Stimulated activated CD8-positive, alpha-beta memory T cell treated with anti-CD3 and anti-CD28 coated beads, Interleukin-12 subunit alpha, Interleukin-12 subunit beta, amount 100 ng/mL, for 24 hours (primary cell): ENCODE results near the gene ITPR2.
"Not testable (repeated sequence)": the region's sequence is repeated elsewhere in the genome, so short reads cannot be mapped to it uniquely, and the experiment has no call there.

Experiments
- DNase-seq: peaks from one replicate; pipeline ENCODE4 v3.0.0-alpha.2; 2020; ENCODE audit errors: extremely low read depth

Gene ITPR2

DNA sequence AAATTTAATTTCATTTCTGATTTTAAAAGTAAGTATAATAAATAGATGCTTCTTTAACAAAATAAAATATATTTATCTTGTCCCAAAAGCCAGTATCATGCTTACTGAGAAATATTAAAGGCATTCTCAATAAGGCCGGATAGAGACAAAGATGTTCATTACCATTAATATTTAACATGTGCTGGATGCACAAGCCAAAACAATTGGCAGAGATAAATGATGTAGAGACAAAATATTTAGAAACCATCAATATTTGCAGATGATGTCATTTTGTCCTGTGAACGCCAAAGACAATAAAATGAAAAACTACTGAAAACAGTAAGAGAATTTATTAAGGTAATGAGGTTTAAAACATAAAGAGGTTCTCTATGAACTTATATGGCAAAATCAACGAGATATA, 313.5 kb downstream of the ITPR2 start:
- DNase-seq = no peak

DNA sequence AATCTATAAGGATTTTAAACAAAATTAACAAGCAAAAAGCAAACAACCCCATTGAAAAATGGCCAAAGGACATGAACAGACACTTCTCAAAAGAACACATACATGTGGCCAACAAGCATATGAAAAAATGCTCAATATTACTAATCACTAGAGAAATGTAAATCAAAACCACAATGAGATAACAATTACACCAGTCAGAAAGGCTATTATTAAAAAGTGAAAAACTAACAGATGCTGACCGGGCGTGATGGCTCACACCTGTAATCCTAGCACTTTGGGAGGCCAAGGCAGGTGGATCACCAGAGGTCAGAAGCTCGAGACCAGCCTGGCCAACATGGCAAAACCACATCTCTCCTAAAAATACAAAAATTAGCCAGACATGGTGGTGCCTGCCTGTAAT, 315.7 kb downstream of the ITPR2 start:
- DNase-seq = not testable (repeated sequence)

DNA sequence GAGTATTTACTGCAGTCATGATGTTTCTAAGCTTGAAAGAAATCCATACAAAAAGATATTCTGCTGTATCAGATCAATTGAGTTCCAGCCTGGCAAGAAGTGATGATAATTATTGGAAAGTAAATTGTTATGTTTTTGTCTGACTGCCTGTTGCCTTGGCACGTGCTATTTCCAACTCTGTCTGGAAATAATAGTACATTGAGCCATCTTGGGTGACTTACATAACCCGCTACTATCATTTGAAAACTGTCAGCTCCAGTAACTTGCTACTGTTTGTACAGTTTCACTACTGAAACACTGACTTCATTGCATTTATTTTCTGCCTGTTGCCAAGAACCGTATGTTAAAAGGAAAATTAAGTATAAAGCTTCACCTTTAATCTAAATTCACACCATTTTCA, 318.6 kb downstream of the ITPR2 start:
- DNase-seq = no peak

DNA sequence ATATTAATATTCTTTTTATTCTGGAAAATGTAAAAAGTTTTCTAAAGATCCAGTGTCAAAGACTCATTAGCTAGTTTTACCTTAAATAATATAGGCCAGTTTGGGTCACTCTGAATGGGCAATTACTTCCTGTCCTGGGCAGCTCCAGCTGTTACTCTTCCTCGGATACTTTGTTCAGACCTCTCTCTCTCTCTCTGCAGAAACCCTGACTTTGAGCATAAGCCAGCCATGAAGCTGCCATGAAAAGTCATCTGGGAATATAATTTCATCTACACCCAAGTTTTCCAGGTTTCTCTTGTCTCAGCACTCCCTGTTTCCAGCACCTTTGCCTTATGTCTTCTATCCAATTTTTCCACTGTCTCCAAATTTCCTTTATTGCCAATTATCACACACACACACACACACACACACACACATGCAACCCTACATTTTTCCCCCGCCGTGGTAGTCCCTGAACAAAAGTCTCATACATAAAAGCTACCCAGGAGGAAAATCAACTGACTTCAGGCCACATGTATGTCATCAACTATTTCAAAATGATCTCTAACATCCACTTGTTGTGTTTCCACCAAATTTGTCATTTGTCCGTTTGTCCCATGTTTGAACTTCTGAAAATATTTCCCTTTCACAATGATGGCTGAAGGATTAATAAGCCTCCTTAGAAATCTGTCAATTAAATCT, 319.5 kb downstream of the ITPR2 start:
- DNase-seq = no peak

DNA sequence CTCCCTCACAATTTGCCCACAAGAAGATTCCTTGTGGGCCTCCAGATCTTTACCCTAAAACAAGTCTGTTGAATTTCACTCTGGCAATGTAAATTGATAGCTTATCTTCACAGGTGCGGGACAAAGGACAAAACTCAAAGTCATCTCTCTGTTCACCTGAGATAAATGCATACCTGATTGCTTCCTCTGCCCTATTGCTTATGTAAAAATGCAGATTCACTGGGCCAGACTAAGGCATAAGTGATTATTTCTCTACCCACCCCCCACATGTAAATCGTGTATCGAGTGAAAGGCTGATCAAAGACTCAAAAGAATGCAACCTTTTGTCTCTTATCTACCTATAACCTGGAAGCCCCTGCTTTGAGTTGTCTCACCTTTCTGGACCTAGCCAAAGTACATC, 320.8 kb downstream of the ITPR2 start:
- DNase-seq = no peak

DNA sequence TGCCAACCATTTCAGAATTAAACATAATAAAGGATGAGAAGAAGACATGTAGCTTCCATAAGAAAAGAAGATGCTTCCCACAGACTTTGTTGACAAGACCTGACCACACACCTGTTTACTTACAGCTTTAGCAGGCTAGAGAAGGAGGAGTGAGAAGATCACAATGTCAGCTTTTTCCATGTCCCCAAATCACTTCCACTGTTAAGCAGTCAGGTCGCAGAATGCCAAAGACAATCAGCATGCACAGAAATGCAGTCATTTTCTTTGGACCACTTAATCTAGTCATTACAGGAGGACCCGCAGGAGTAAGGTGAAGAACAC, 322.7 kb downstream of the ITPR2 start:
- no peak for DNase-seq

DNA sequence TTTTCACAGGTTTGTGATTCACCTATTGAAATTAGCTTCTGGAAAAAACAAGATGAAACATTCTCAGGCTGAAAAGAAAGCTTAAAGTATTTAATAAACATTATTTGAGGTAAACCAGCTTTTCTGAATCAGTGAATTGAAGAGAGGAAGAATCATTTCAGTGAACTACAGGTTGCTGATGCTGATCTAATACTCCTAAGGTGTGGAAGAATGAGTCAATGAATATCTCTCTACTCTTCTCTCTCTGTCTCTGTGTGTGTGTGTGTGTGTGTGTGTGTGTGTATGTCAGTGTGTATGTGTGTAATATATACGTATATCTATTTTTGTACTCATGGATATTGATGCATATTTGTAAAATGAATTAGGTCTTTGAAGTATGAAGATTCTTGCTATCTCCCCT, 325.4 kb downstream of the ITPR2 start:
- DNase-seq = no peak

DNA sequence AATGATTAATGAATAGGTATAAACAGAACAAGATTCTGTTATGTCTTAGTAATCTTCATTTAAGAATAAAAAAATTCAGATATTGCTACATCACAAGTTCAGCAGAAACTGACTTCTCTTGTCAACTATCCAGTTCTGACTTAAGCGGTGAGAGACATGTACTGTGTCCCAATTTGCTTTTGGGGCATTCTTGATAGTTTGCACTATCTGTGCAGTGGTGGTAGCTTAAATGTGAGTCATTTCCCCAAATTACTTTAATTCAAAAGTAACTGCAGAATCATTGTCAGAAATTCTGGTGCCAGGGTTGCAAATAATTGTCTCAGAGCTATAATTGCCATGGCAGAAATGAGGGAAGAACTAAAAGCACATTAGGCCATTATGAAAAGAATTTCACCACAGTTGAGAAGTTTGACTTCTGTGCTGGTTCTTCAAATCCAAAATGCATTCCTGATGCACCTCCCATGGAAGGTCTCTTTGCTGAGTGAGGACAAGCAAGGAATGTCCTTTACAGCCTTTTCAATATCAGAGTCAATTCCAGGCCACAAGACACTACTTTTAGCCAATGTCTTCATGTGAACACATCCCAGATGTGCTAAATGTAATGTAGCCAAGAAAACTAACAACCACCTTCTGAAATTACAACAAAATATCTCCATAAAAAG, 332.9 kb downstream of the ITPR2 start:
- DNase-seq = no peak

DNA sequence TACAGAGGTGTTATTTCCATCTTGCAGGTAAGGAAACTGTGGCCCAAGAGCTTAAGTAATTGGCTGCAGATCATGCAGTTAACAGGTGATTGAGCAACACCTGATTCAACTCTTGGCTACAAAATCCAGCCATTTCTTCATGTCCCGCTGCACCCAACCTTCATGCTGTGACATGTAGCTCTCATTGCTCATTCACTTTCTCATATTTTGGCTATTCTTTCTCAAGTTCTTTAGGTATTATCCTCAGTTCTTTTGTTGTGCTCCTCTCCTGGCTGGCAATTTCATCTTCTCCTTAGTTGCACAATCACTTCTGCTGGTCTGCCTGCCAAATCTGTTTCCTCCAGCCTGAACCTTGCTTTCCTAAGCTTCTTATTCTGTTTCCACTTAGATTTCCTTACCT, 336.8 kb downstream of the ITPR2 start:
- no peak for DNase-seq

DNA sequence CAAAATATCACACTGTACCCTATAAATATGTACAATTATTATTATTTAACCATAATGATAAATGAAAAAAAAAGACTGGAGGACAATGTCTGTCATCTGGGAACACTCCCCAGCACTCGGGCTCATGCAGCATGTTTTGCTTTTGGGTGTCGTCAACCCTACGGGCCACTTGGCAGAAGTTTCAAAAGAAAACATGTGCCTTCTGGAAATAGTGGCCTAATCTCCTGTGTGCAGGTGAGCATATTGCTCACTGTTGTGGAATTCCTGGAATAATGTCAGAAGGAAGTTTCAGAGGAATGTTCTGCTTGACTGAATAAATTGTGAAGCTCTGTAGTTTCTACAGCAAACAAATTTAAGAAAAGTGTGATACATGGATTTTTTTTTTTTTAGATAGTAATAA, 339.3 kb downstream of the ITPR2 start:
- DNase-seq = no peak

DNA sequence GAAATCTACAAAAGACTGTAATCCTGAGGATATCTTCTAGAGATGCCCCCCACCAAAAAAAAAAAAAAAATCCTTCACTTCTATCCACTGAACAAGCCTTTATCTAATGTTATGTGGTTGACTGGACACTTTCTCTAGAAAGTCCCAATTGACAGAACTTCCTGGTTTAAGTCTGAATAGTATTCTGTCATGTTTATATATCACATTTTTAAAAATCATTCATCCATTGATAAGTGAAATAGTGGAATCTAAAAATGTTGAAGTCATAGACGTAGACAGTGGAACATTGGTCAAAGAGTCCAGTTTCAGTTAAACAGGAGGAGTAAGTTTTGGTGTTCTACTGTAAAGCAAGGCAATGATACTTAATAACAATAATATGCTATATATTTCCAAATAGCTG, 340.6 kb downstream of the ITPR2 start:
- DNase-seq = no peak

DNA sequence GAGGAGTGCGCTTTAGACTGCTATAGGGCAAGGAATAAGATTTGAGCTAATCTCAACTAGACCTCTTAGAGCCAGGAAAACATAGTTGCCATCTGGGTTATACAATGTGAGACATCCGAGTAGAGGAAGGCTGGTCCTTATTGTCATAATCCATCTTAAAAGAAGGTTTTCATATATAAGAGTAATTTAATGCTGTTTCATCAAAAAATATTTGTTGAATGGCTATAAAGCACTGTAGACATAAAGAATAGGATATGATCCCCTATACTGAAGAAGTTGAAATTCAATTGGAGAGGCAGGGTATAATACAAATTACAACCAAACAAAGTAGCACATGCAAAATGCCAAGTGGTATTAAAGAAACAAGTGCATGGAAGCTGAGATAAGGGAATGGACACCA, 343.1 kb downstream of the ITPR2 start:
- DNase-seq = no peak

DNA sequence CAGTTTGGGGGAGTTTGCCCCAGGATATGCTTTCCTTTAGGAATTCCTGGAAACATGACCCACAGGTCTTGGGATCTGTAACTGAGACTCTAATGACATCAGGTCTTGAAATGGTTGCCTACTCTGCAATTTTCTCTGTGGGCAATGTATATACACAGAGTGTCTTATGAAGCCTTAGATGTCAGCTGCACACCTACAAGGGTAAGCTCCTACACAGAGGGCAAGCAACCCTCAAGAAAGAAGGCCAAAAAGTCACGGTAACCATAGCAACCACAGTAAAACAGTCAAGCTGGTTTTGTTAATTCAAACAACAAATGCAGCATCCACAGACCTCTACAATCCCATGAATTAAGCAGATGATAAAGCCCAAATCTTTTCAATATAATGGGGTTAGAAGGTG, 344.6 kb downstream of the ITPR2 start:
- no peak for DNase-seq

DNA sequence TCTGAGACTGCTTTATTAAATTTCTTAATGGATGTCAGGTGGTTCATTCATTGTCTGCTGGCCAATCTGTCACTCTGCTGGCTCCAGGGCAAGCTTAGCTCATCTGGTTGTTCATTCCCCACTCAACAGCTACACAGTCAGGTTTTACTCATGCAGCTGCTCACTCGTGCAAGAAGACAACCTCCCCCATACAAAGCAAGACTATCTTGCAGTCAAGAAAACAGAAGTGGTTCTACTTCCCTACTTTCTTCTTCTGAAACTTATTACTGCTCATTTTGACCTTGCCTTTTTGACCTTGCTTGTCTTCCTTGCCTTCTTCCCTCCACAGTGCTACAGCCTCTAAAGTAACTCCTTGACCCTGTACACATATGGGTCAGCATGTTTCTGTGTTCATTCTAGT, 359.7 kb downstream of the ITPR2 start:
- DNase-seq = no peak

DNA sequence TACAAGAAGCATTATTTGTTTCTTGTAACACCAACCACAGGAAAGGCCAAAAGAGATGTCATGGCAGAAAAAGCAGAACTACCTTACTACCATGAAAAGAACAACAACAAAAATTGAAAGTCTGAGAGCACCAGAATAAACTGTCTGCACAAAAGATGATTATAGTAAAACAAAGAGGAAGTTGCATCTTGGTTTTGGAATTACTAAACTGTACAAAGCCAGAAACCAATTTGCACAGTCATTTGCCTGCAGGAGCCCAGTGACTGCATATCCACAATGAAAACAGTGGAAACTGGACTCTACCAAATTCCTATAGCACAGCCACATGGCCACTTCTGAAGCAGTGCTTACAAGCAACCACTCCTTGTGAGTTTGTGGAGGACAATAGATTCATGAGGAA, 361.4 kb downstream of the ITPR2 start:
- no peak for DNase-seq

DNA sequence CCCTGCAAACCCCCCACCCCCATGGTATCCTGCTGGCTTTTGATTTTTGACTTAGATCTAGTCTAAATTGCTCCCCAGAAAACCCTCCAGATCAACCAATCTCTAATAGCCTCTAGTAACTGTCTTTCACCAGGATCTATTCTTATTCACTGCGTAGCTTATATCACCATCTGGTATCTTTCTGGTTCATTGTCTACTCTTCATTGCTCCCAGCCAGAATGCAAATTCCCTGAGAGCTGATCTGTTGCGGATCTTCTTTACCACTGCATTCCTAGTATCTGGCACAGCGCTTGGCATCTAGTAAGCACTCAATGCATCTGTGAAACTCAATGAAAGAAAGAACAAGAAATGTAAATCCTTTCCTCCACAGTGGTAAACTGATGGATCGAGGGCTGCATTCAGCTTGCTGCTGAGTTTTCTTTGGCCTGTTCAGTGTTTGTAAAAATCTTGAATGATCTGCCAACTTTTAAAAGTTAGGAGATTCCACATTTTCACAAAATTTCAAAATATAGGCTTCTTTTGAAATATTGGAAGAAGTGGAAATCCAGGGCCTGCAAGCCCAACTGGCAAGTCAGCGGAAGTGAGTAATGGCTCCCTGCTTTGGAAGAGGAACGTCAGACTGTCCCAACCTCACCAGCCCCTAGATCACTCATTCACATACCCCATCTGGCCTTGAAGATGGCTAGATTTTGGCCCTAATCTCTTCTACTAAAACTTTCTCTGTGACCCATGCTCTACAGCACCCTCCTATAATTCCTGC, 363.4 kb downstream of the ITPR2 start:
- no peak for DNase-seq

DNA sequence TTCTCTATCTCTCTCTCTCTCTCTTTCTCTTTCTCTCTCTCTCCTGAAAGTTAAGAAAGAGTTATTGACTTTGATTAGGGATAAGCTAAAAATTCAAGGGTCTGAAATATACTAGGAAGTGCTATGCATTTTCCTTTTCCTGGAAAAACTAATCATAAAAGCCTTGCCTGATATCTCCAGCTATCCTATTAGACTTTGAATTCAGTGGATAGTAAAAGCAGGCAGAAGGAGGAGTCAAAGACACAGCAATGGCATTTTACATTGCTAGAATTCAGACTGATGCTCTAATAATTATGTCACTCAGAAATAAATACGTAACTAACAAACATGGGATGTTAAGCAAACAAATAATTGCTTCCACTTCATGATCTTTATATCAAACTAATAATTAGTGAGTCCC, 365.6 kb downstream of the ITPR2 start:
- no peak for DNase-seq

DNA sequence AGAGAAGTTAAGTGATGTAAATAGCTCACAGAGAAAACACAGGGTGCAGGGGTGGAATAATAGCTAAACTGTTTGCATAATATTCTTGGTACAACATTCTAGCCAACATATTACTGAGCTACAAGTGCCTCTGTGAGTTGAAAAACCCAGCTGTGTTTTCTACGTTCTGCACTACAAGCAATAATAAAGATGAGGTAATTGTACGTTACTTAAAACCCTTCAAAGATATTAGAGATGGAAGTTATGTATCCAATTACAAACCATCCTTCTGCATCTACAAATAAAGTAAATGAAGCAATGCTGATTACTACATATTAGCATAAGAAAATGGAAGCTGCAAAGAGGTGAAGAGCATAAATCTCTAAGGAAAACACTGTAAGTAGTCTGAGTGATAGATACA, 366.3 kb downstream of the ITPR2 start:
- DNase-seq = no peak

DNA sequence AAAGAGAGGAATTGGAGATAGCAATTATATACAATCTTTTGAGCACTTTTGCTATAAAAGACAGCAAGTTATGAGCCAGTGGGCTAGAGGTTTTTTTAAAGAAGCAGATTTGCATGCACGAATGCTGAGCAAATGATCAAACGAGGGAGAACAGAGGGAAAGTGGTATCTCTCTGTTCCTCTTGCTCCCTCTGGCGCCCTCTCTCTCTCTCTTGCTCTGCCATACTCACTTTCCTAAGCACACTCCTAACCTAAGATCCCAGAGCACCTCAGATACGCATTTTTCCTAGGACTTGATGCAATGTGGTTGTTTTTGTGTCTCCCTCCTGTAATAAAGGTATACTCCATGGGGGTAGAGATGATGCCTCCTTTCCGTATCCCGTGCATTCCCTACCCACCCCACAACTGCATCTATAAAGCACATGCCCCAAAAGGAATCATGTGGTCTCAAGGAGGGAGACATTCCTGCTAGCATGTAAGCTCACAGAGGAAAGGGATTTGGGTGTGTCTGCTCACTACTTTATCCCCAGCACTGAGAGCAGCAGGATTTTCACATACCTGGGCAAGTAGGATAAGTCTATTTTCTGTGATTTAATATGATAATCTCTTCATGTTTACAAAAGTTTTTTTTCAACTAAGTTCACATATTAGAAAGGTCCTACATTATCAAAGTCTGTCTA, 367.4 kb downstream of the ITPR2 start:
- no peak for DNase-seq

DNA sequence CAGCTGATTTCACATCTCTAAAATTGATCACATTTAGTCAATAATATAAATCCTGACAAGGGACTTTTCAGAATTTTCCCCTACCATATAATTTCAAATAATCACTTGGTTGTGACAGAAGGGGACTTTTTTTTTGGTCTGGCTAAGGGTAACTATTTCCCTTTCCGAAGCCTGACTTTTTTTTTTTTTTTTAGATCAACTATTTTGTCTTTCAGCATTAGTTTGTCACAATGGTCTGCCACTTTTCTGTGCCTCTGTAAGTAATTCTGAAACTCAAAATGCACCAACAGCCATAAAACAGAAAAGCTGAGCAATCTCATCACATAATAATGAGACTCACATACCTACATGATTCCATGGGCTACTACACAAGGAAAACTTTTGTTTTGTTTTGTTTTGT, 371.2 kb downstream of the ITPR2 start:
- no peak for DNase-seq

DNA sequence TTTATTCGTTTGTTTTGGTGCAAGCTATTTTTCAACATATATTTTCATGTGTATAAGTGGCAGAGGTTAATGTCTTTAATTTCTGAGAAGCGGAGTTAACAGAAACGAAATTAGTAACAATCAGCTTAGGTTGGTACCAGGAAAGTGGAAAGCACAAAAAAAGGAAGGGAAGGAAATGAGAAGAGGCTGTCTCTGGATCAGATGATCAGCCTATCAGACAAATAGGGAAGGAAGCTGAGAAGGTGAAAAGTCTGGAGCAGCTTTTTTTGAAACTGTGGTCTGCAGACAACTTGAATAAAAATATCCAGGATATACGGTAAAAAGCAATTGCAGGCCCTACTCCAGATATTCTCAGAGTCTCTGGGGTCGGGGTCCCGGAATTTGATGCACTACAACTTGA, 372.6 kb downstream of the ITPR2 start:
- no peak for DNase-seq

DNA sequence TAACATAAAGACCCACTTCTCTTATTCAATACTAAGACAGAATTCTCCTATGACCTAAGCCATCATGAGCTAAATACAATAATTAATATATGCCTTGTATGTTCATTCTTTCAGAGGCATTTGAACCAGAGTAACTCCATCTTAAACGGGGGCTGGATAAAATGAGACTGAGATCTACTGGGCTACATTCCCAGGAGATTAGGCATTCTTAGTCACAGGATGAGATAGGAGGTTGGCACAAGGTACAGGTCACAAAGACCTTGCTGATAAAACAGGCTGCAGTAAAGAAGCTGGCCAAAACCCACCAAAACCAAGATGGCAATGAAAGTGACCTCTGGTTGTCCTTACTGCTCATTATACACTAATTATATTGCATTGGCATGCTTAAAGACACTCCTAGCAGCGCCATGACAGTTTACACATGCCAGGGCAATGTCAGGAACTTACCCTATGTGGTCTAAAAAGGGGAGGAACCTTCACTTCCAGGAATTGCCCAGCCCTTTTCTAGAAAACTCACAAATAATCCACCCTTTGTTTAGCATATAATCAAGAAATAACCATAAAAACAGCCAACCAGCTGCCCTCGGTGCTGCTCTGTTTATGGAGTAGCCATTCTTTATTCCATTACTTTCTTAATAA, 376.9 kb downstream of the ITPR2 start:
- DNase-seq = no peak
